ENCODE data around the gene COL16A1.

COL16A1 gene

GRCh38 chr1:31650161-31651088, 53.4 kb downstream of the COL16A1 start:
- in situ Hi-C loops (cut with MboI; ENCODE audit: low sequenced_read_pairs): no loop called here

- in situ Hi-C loops (cut with MboI; ENCODE audit: low sequenced_read_pairs): no loop called here
Observed at GRCh38 chr1:31648641-31649357, 55.0 kb downstream of the COL16A1 start.

GRCh38 chr1:31648190-31648589, 55.6 kb downstream of the COL16A1 start:
- in situ Hi-C loops (cut with MboI; ENCODE audit: low sequenced_read_pairs): no loop called here

GRCh38 chr1:31647106-31647505, 56.7 kb downstream of the COL16A1 start:
- in situ Hi-C loops (cut with MboI; ENCODE audit: low sequenced_read_pairs): no loop called here

- in situ Hi-C loops (cut with MboI; ENCODE audit: low sequenced_read_pairs): no loop called here
Observed at GRCh38 chr1:31646259-31646960, 57.4 kb downstream of the COL16A1 start.

- in situ Hi-C loops (cut with MboI; ENCODE audit: low sequenced_read_pairs): no loop called here
Observed at GRCh38 chr1:31645274-31645568, 58.6 kb downstream of the COL16A1 start.

GRCh38 chr1:31644560-31645273, 59.1 kb downstream of the COL16A1 start, which contains the start of gene PEF1:
TSS of gene PEF1 (minus strand) at chr1:31644876. CDS start at chr1:31644864, 12 bp downstream.
- in situ Hi-C loops (cut with MboI; ENCODE audit: low sequenced_read_pairs): no loop called here

- in situ Hi-C loops (cut with MboI; ENCODE audit: low sequenced_read_pairs): no loop called here
Observed at GRCh38 chr1:31643976-31644559, 59.7 kb downstream of the COL16A1 start.

GRCh38 chr1:31642897-31643296, 60.9 kb downstream of the COL16A1 start:
- in situ Hi-C loops (cut with MboI; ENCODE audit: low sequenced_read_pairs): no loop called here

GRCh38 chr1:31642366-31642765, 61.5 kb downstream of the COL16A1 start:
- in situ Hi-C loops (cut with MboI; ENCODE audit: low sequenced_read_pairs): no loop called here

- in situ Hi-C loops (cut with MboI; ENCODE audit: low sequenced_read_pairs): no loop called here
Observed at GRCh38 chr1:31640964-31641363, 62.9 kb downstream of the COL16A1 start.

GRCh38 chr1:31640179-31640578, 63.6 kb downstream of the COL16A1 start:
- in situ Hi-C loops (cut with MboI; ENCODE audit: low sequenced_read_pairs): no loop called here

GRCh38 chr1:31639543-31639942, 64.3 kb downstream of the COL16A1 start:
- in situ Hi-C loops (cut with MboI; ENCODE audit: low sequenced_read_pairs): no loop called here

GRCh38 chr1:31637915-31638673, 65.7 kb downstream of the COL16A1 start:
- in situ Hi-C loops (cut with MboI; ENCODE audit: low sequenced_read_pairs): no loop called here

GRCh38 chr1:31633117-31633516, 70.7 kb downstream of the COL16A1 start:
- in situ Hi-C loops (cut with MboI; ENCODE audit: low sequenced_read_pairs): no loop called here

- in situ Hi-C loops (cut with MboI; ENCODE audit: low sequenced_read_pairs): no loop called here
Observed at GRCh38 chr1:31632649-31633048, 71.2 kb downstream of the COL16A1 start.

- in situ Hi-C loops (cut with MboI; ENCODE audit: low sequenced_read_pairs): no loop called here
Observed at GRCh38 chr1:31628931-31629556, 74.8 kb downstream of the COL16A1 start.

GRCh38 chr1:31627930-31628559, 75.8 kb downstream of the COL16A1 start:
- in situ Hi-C loops (cut with MboI; ENCODE audit: low sequenced_read_pairs): no loop called here
